HEK293 (cell line): ENCODE measurements around the gene DPRX.

Experiments used
- CTCF ChIA-PET: fragments of 350-600 bp; formaldehyde crosslinking; extraction: SDS; loops from one replicate; lab custom pipeline; 2021; ENCODE audit warnings: antibody characterized with exemption; lab: Yijun Ruan, JAX
- POLR2A ChIA-PET: fragments of 300-600 bp; formaldehyde crosslinking; extraction: SDS; loops from one replicate; lab custom pipeline; 2020; ENCODE audit warnings: antibody characterized with exemption, inconsistent platforms; lab: Yijun Ruan, JAX
- H3K27ac ChIP-seq: fragments of 200-500 bp; sonication (Bioruptor generic); 2 replicates; pipeline ENCODE4 v1.5.1; 2014; ENCODE audit warnings: low read depth, low read length, control low read depth, inconsistent platforms; ENCODE audit errors: extremely low read depth
- H3K36me3 ChIP-seq, 2 experiments: fragments of 200-500 bp in 1 of 2; sonication (Bioruptor generic) in 1 of 2; 1 replicate in 1 of 2; 2 replicates in 1 of 2; pipeline ENCODE4 v1.5.1; 2014 to 2017; ENCODE audit warnings: inconsistent platforms in 2 of 2, low read length in 2 of 2; ENCODE audit not compliant: control insufficient read depth in 2 of 2, insufficient read depth in 1 of 2
- H3K4me1 ChIP-seq: fragments of 200-500 bp; sonication (Bioruptor generic); 2 replicates; pipeline ENCODE4 v1.5.1; 2014; ENCODE audit warnings: mild to moderate bottlenecking, low read length, inconsistent platforms; ENCODE audit not compliant: control insufficient read depth, insufficient read depth
- H3K4me3 ChIP-seq: 2 replicates; pipeline ENCODE4 v1.5.1; 2011; ENCODE audit warnings: low read depth, mild to moderate bottlenecking, control low read depth, low read length, moderate library complexity
- H3K9me3 ChIP-seq: fragments of 200-500 bp; sonication (Bioruptor generic); 2 replicates; pipeline ENCODE4 v1.5.1; 2014; ENCODE audit warnings: low read depth, low read length, inconsistent platforms; ENCODE audit not compliant: control insufficient read depth, insufficient read depth
- KLF9 ChIP-seq: fragments of 450-650 bp; formaldehyde crosslinking; IDR thresholded peaks from 2 replicates; pipeline ENCODE4 v1.5.1; 2016; ENCODE audit warnings: missing biosample characterization, missing genetic modification characterization, low read depth
- MYNN ChIP-seq: fragments of 450-650 bp; formaldehyde crosslinking; IDR thresholded peaks from 2 replicates; pipeline ENCODE4 v1.5.1; 2016; ENCODE audit warnings: missing biosample characterization, missing genetic modification characterization, borderline replicate concordance
- OSR2 ChIP-seq: fragments of 450-650 bp; formaldehyde crosslinking; IDR thresholded peaks from 2 replicates; pipeline ENCODE4 v1.5.1; 2016; ENCODE audit warnings: missing biosample characterization, missing genetic modification characterization
- SCRT1 ChIP-seq: fragments of 450-650 bp; formaldehyde crosslinking; IDR thresholded peaks from 2 replicates; pipeline ENCODE4 v1.5.1; 2016; ENCODE audit warnings: missing biosample characterization, missing genetic modification characterization, borderline replicate concordance
- SP3 ChIP-seq: fragments of 450-650 bp; formaldehyde crosslinking; IDR thresholded peaks from 2 replicates; pipeline ENCODE4 v1.5.1; 2016; ENCODE audit warnings: missing biosample characterization, missing genetic modification characterization
- WT1 ChIP-seq: fragments of 450-650 bp; formaldehyde crosslinking; IDR thresholded peaks from 2 replicates; pipeline ENCODE4 v1.5.1; 2016; ENCODE audit warnings: missing biosample characterization, missing genetic modification characterization
- ZEB2 ChIP-seq: fragments of 450-650 bp; formaldehyde crosslinking; IDR thresholded peaks from 2 replicates; pipeline ENCODE4 v1.5.1; 2016; ENCODE audit warnings: missing biosample characterization, missing genetic modification characterization
- ZNF10 ChIP-seq: fragments of 450-650 bp; formaldehyde crosslinking; IDR thresholded peaks from 2 replicates; pipeline ENCODE4 v1.5.1; 2017; ENCODE audit warnings: missing biosample characterization, missing genetic modification characterization
- ZNF155 ChIP-seq: fragments of 450-650 bp; formaldehyde crosslinking; IDR thresholded peaks from 2 replicates; pipeline ENCODE4 v1.5.1; 2016; ENCODE audit warnings: missing biosample characterization, missing genetic modification characterization
- ZNF175 ChIP-seq: fragments of 450-650 bp; formaldehyde crosslinking; IDR thresholded peaks from 2 replicates; pipeline ENCODE4 v1.5.1; 2016; ENCODE audit warnings: missing biosample characterization, missing genetic modification characterization
- ZNF239 ChIP-seq: fragments of 450-650 bp; formaldehyde crosslinking; IDR thresholded peaks from 2 replicates; pipeline ENCODE4 v1.5.1; 2016; ENCODE audit warnings: missing biosample characterization, missing genetic modification characterization
- ZNF248 ChIP-seq: fragments of 450-650 bp; formaldehyde crosslinking; IDR thresholded peaks from 2 replicates; pipeline ENCODE4 v1.5.1; 2017; ENCODE audit warnings: missing biosample characterization, missing genetic modification characterization
- ZNF335 ChIP-seq: fragments of 450-650 bp; formaldehyde crosslinking; conservative IDR thresholded peaks from 2 replicates; pipeline ENCODE4 v1.5.1; 2016; ENCODE audit warnings: missing biosample characterization, missing genetic modification characterization
- ZNF354C ChIP-seq: fragments of 450-650 bp; formaldehyde crosslinking; IDR thresholded peaks from 2 replicates; pipeline ENCODE4 v1.5.1; 2016; ENCODE audit warnings: missing biosample characterization, missing genetic modification characterization, low read depth, borderline replicate concordance
- ZNF391 ChIP-seq: fragments of 450-650 bp; formaldehyde crosslinking; IDR thresholded peaks from 2 replicates; pipeline ENCODE4 v1.5.1; 2016; ENCODE audit warnings: low read depth, missing biosample characterization, missing genetic modification characterization, borderline replicate concordance
- ZNF416 ChIP-seq: fragments of 450-650 bp; formaldehyde crosslinking; IDR thresholded peaks from 2 replicates; pipeline ENCODE4 v1.5.1; 2016; ENCODE audit warnings: missing biosample characterization, missing genetic modification characterization
- ZNF449 ChIP-seq: fragments of 450-650 bp; formaldehyde crosslinking; IDR thresholded peaks from 2 replicates; pipeline ENCODE4 v1.5.1; 2017; ENCODE audit warnings: missing biosample characterization, mild to moderate bottlenecking, missing genetic modification characterization, moderate library complexity
- ZNF530 ChIP-seq: fragments of 450-650 bp; formaldehyde crosslinking; IDR thresholded peaks from 2 replicates; pipeline ENCODE4 v1.5.1; 2016; ENCODE audit warnings: low read depth, missing biosample characterization, missing genetic modification characterization
- ZNF585B ChIP-seq: fragments of 450-650 bp; formaldehyde crosslinking; IDR thresholded peaks from 2 replicates; pipeline ENCODE4 v1.5.1; 2016; ENCODE audit warnings: missing biosample characterization, missing genetic modification characterization
- ZNF621 ChIP-seq: fragments of 450-650 bp; formaldehyde crosslinking; IDR thresholded peaks from 2 replicates; pipeline ENCODE4 v1.5.1; 2017; ENCODE audit warnings: missing biosample characterization, missing genetic modification characterization
- ZNF747 ChIP-seq: fragments of 450-650 bp; formaldehyde crosslinking; IDR thresholded peaks from 2 replicates; pipeline ENCODE4 v1.5.1; 2016; ENCODE audit warnings: missing biosample characterization, missing genetic modification characterization
- TF ChIP-seq, protein P1 (sequence below): fragments of 450-650 bp; formaldehyde crosslinking; IDR thresholded peaks from 2 replicates; pipeline ENCODE4 v1.5.1; 2017; ENCODE audit warnings: missing biosample characterization, missing genetic modification characterization

The DPRX gene

GRCh38 chr19:53659292-53659691 is 27.5 kb downstream of the DPRX start (continued):
- TF ChIP-seq ZNF449 (tag by site-specific recombination) (no peak), ZNF747 (tag by site-specific recombination) (no peak), WT1 (no peak), ZNF155 (tag by site-specific recombination) (no peak), KLF9 (tag by site-specific recombination) (no peak), ZNF416 (tag by site-specific recombination) (no peak), SP3 (tag by site-specific recombination) (no peak), ZNF585B (tag by site-specific recombination) (no peak), ZNF530 (tag by site-specific recombination) (no peak), ZNF391 (tag by site-specific recombination) (no peak), OSR2 (tag by site-specific recombination) (no peak)

GRCh38 chr19:53660584-53660983 is 28.8 kb downstream of the DPRX start:
- H3K27ac ChIP-seq: no peak overlapping the region
- H3K9me3 ChIP-seq: no peaks in the 10 kb centered on the region; the same call in 1 of the 2 replicates
- TF ChIP-seq MYNN (tag by site-specific recombination) (no peak), ZNF10 (tag by site-specific recombination) (no peak), ZNF175 (no peak), ZNF335 (tag by site-specific recombination) (no peak), ZNF621 (tag by site-specific recombination) (no peak), ZNF354C (tag by site-specific recombination) (no peak), ZNF239 (tag by site-specific recombination) (no peak), SCRT1 (tag by site-specific recombination) (no peak), ZNF248 (no peak)
- TF ChIP-seq, protein P1, sequence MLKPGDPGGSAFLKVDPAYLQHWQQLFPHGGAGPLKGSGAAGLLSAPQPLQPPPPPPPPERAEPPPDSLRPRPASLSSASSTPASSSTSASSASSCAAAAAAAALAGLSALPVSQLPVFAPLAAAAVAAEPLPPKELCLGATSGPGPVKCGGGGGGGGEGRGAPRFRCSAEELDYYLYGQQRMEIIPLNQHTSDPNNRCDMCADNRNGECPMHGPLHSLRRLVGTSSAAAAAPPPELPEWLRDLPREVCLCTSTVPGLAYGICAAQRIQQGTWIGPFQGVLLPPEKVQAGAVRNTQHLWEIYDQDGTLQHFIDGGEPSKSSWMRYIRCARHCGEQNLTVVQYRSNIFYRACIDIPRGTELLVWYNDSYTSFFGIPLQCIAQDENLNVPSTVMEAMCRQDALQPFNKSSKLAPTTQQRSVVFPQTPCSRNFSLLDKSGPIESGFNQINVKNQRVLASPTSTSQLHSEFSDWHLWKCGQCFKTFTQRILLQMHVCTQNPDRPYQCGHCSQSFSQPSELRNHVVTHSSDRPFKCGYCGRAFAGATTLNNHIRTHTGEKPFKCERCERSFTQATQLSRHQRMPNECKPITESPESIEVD (tag by site-specific recombination): no peak
- ChIA-PET CTCF (interaction anchor here (0.7 kb wide), 2 partner anchors 18 to 603 kb away, joined by 3 read pairs; no protein-coding TSS in a partner anchor), POLR2A (no interaction called here)
- no peaks in the 10 kb centered on the region for H3K4me1 ChIP-seq
- no peaks in the 10 kb centered on the region for H3K36me3 ChIP-seq
- H3K4me3 ChIP-seq: no peak overlapping the region

DNA sequence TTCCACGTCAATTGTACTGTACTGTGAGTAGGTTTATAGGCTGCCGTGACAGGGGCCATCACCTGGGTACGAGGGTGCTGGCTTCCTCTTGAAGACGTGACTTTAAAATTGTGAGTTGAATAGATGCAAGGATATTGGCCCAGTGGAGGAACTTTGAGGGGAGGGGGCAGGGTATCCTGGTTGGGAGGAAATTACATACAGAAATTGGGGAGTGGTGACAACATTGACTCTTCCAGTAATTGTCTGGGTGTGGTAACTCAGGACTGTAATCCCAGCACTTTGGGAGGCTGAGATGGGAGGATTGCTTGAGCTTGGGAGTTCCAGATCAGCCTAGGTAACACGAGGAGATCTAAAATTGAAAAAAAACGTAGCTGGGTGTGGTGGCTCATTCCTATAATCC is 30.4 kb downstream of the DPRX start:
- Histone ChIP-seq H3K4me3 (no peak overlapping the region), H3K4me1 (no peaks in the 10 kb centered on the region), H3K27ac (no peak overlapping the region), H3K36me3 (no peaks in the 10 kb centered on the region), H3K9me3 (no peaks in the 10 kb centered on the region)
- ChIA-PET CTCF (no interaction called here), POLR2A (no interaction called here)
- TF ChIP-seq ZEB2: no peak
